Muscle layer of colon (tissue), 2 donors: ENCODE data around the gene MERTK.
"Not testable (repeated sequence)": the region's sequence is repeated elsewhere in the genome, so short reads cannot be mapped to it uniquely, and the experiment has no call there.

ENCODE experiments used
- H3K27ac ChIP-seq: one replicate; pipeline ENCODE4 v1.7.0; 2013; ENCODE audit warnings: low read depth, mild to moderate bottlenecking, low read length, moderate library complexity
- H3K27me3 ChIP-seq, 2 donors: one replicate each; pipeline ENCODE4 v1.7.0; 2013; ENCODE audit warnings: low read length in 2 of 2, mild to moderate bottlenecking in 2 of 2; ENCODE audit not compliant: insufficient read depth in 2 of 2, control insufficient read depth in 1 of 2
- H3K36me3 ChIP-seq: one replicate; pipeline ENCODE4 v1.7.0; 2013; ENCODE audit warnings: mild to moderate bottlenecking, low read length; ENCODE audit not compliant: insufficient read depth
- H3K4me1 ChIP-seq: one replicate; pipeline ENCODE4 v1.7.0; 2013; ENCODE audit warnings: mild to moderate bottlenecking, low read length; ENCODE audit not compliant: insufficient read depth
- H3K4me3 ChIP-seq, 2 donors: one replicate each; pipeline ENCODE4 v1.7.0; 2013; ENCODE audit warnings: low read length in 2 of 2, low read depth in 1 of 2, mild to moderate bottlenecking in 1 of 2, moderate library complexity in 1 of 2
- H3K9ac ChIP-seq: one replicate; pipeline ENCODE4 v1.7.0; 2013; ENCODE audit warnings: low read length
- H3K9me3 ChIP-seq: one replicate; pipeline ENCODE4 v1.7.0; 2013; ENCODE audit warnings: mild to moderate bottlenecking, low read length
- donor health status: abdominal sarcoma.
- donor health status: Adenocarcinoma of cecum.

Gene MERTK

GRCh38 chr2:111932841-111933291, 34.5 kb downstream of the MERTK start:
- no peaks in the 10 kb centered on the region for H3K27me3 ChIP-seq
- peaks cover 11% of the 10 kb centered on the region for H3K36me3 ChIP-seq
- H3K9me3 ChIP-seq = no peaks in the 10 kb centered on the region
- no peak overlapping the region for H3K9ac ChIP-seq
- no peak overlapping the region for H3K4me3 ChIP-seq
- H3K4me1 ChIP-seq = no peaks in the 10 kb centered on the region
- H3K27ac ChIP-seq = no peak overlapping the region

GRCh38 chr2:111933900-111934299, 35.5 kb downstream of the MERTK start:
- H3K4me3 ChIP-seq, H3K27me3 ChIP-seq: not testable (repeated sequence)

GRCh38 chr2:111936881-111937280, 38.5 kb downstream of the MERTK start:
- H3K27me3 ChIP-seq = no peaks in the 10 kb centered on the region
- no peak overlapping the region for H3K27ac ChIP-seq
- H3K4me3 ChIP-seq = no peak overlapping the region
- no peaks in the 10 kb centered on the region for H3K4me1 ChIP-seq
- H3K36me3 ChIP-seq = no peaks in the 10 kb centered on the region
- no peaks in the 10 kb centered on the region for H3K9me3 ChIP-seq
- H3K9ac ChIP-seq = no peak overlapping the region

More at GRCh38 chr2:111933900-111934299, 35.5 kb downstream of the MERTK start:
- not testable (repeated sequence) for H3K9ac ChIP-seq, H3K27ac ChIP-seq, H3K9me3 ChIP-seq, H3K4me1 ChIP-seq
- peaks cover 11% of the 10 kb centered on the region for H3K36me3 ChIP-seq

GRCh38 chr2:111938392-111938791, 40.0 kb downstream of the MERTK start:
- Histone ChIP-seq H3K27me3 (no peaks in the 10 kb centered on the region), H3K9ac (no peak overlapping the region), H3K9me3 (no peaks in the 10 kb centered on the region), H3K27ac (no peak overlapping the region), H3K36me3 (no peaks in the 10 kb centered on the region), H3K4me3 (no peak overlapping the region), H3K4me1 (peaks cover 5% of the 10 kb centered on the region)

GRCh38 chr2:111940333-111941196, 42.2 kb downstream of the MERTK start:
- Histone ChIP-seq H3K9ac (no peak overlapping the region), H3K36me3 (no peaks in the 10 kb centered on the region), H3K27me3 (no peaks in the 10 kb centered on the region), H3K27ac (no peak overlapping the region), H3K4me3 (no peak overlapping the region), H3K4me1 (peaks cover 17% of the 10 kb centered on the region), H3K9me3 (no peaks in the 10 kb centered on the region)

- Histone ChIP-seq H3K36me3 (no peaks in the 10 kb centered on the region), H3K4me1 (peaks cover 26% of the 10 kb centered on the region), H3K27ac (no peak overlapping the region), H3K27me3 (no peaks in the 10 kb centered on the region), H3K9me3 (no peaks in the 10 kb centered on the region), H3K9ac (no peak overlapping the region), H3K4me3 (no peak overlapping the region)
Measured at GRCh38 chr2:111941531-111941930, 43.1 kb downstream of the MERTK start.

GRCh38 chr2:111944531-111945210, 46.3 kb downstream of the MERTK start:
- no peaks in the 10 kb centered on the region for H3K9me3 ChIP-seq
- H3K9ac ChIP-seq = no peak overlapping the region
- H3K27me3 ChIP-seq = no peaks in the 10 kb centered on the region
- H3K4me3 ChIP-seq = no peak overlapping the region
- H3K36me3 ChIP-seq = peaks cover 17% of the 10 kb centered on the region
- H3K4me1 ChIP-seq = peaks cover 38% of the 10 kb centered on the region
- H3K27ac ChIP-seq = no peak overlapping the region

- Histone ChIP-seq H3K4me1 (peaks cover 38% of the 10 kb centered on the region), H3K36me3 (peaks cover 17% of the 10 kb centered on the region), H3K27ac (peak overlapping the region; percentile 18), H3K9ac (no peak overlapping the region), H3K9me3 (no peaks in the 10 kb centered on the region), H3K27me3 (no peaks in the 10 kb centered on the region), H3K4me3 (no peak overlapping the region)
Measured at GRCh38 chr2:111945444-111946293, 47.3 kb downstream of the MERTK start.

GRCh38 chr2:111946294-111947114, 48.1 kb downstream of the MERTK start:
- Histone ChIP-seq H3K4me3 (no peak overlapping the region), H3K27ac (peak overlapping the region; percentile 18), H3K36me3 (peaks cover 17% of the 10 kb centered on the region), H3K9ac (no peak overlapping the region), H3K9me3 (no peaks in the 10 kb centered on the region), H3K4me1 (peaks cover 38% of the 10 kb centered on the region), H3K27me3 (no peaks in the 10 kb centered on the region)

- H3K4me3 ChIP-seq = no peak overlapping the region
- H3K27me3 ChIP-seq = no peaks in the 10 kb centered on the region
- peaks cover 17% of the 10 kb centered on the region for H3K36me3 ChIP-seq
- no peak overlapping the region for H3K27ac ChIP-seq
- no peak overlapping the region for H3K9ac ChIP-seq
- no peaks in the 10 kb centered on the region for H3K9me3 ChIP-seq
- H3K4me1 ChIP-seq = peaks cover 38% of the 10 kb centered on the region
Measured at GRCh38 chr2:111947219-111947618, 48.8 kb downstream of the MERTK start.
